Ramos (cell line): ENCODE results near the gene SYNJ2.

ENCODE experiments used
- in situ Hi-C: fragments of 300-500 bp; cut with MboI; formaldehyde crosslinking; loops from one replicate; pipeline ENCODE4 v1.14.3; 2022; ENCODE audit warnings: low sequenced_read_pairs; ENCODE audit not compliant: unreplicated experiment

SYNJ2 gene

DNA sequence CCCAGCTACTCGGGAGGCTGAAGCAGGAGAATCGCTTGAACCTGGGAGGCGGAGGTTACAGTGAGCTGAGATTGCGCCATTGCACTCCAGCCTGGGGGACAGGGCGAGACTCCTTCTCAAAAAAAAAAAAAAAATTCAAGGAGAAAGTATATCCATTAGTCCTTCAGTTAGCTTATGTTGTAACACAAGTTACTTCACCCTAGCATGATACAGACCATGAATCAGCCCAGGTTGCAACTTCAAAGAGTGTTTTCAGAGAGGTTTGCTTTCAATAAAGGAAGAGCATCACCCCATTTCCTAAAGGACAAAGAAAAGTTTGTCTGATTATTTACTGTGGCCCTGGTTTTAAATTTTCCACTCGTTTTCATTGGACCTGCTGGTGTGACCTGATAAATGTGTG, 113.4 kb downstream of the SYNJ2 start:
- in situ Hi-C loops = no loop called here

DNA sequence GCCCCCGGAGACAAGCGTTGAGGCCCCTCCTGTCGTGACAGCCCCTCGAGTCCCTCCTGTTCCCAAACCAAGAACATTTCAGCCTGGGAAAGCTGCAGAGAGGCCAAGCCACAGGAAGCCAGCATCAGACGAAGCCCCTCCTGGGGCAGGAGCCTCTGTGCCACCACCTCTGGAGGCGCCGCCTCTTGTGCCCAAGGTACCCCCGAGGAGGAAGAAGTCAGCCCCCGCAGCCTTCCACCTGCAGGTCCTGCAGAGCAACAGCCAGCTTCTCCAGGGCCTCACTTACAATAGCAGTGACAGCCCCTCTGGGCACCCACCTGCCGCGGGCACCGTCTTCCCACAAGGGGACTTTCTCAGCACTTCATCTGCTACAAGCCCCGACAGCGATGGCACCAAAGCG, 114.0 kb downstream of the SYNJ2 start:
- in situ Hi-C loops = no loop called here

DNA sequence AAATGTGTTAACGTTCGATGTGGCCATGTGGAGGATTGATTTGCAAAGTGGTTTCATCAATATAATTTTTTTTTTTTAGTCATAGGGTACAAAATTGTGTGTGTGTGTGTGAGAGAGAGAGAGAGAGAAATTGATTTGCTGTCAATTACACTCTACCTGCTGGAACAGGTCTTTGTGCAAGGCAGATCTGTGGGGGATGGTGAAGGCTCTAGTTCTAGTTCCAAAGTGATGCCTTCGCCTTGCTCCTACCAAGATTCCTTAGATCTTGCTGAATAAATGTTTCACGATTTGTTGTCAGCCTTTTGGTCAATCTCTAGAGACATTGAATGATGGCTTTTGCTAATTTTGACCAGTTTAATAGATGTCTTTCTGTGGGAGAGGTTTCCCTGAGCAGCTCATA, 121.6 kb downstream of the SYNJ2 start:
- in situ Hi-C loops = no loop called here

DNA sequence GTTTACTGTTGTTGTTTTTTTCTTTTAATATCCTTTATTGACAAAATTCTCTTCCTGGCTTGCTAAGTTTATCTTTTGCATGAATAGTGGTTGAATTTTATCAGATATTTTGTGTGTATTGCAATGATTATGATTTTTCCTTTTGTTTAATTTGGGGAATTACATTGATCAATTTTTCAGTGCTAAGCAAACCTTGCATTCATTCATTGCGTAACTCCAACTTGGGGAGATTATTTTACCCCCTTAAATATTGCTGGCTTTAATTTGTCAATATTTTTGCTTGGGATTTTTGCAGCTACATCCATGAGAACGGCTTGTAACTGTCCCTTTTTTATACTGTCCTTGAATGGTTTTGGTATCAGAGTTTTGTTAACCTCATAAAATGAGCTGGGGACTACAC, 123.0 kb downstream of the SYNJ2 start:
- in situ Hi-C loops = no loop called here

DNA sequence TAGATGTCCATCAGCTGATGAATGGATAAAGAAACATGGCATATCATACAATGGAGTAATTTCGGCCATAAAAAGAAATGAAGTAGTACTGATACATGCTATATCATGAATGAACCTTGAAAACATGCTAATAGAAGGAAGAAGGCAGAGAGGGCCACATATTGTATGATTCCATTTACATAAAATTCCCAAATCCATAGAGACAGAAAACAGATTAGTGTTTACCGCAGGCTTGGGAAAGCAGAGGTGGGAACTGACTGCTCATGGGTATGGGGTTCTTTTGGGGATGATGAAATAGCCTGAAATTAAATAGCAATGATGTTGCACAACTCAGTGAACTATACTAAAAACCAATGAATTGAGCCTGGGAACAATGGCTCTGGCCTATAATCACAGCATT, 128.1 kb downstream of the SYNJ2 start:
- in situ Hi-C loops = no loop called here

DNA sequence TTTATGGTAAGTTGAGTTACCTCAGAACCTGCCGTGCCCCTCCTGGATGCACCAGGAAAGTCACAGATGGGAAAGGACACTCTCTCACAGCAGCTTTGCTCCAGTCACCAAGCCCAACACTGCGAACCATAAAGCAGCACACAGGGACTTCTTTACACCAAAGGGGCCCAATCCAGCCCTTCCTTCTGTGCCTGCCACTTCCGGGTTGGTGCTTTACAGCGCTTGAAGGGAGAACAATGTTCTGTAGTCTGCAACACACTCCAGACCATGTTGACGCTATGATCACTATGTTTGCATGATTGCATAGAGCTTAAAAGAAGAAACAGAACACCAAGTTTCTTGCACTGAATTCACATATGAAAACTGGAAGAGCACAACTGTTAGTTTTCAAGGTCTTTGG, 129.3 kb downstream of the SYNJ2 start:
- in situ Hi-C loops = no loop called here

DNA sequence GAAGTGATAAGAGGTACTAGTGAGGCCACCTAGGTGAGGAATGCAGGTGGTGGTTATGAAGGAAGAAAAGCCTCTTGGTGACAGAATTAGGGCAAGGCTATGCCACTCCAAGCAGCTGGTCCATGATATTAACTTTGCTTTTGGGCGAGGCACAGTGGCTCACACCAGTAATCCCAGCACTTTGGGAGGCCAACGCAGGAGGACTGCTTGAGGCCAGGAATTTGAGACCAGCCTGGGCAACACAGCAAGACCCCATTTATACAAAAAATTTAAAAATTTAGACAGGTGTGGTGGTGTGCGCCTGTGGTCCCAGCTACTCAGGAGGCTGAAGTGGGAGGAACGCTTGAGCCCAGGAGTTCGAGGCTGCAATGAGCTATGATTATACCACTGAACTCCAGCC, 130.3 kb downstream of the SYNJ2 start:
- in situ Hi-C loops = no loop called here

DNA sequence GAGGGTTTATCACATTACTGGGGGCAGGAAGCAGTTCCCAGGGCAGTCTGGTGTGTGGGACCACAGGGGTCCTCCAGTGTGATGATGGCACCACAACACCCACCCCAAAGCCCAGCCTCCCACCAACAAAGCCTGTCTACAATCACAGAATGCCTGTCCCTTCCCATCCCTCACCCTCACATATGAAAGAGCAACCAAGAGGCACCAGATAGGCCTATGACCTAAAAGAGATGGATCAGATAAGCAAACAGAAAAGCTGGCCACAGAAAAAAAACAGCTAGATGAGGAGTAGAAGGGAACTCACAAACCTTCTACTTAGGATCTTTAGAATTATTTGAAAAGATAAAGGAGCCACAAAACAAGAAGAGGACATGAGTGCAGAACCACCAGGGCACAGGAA, 132.1 kb downstream of the SYNJ2 start:
- in situ Hi-C loops = no loop called here

DNA sequence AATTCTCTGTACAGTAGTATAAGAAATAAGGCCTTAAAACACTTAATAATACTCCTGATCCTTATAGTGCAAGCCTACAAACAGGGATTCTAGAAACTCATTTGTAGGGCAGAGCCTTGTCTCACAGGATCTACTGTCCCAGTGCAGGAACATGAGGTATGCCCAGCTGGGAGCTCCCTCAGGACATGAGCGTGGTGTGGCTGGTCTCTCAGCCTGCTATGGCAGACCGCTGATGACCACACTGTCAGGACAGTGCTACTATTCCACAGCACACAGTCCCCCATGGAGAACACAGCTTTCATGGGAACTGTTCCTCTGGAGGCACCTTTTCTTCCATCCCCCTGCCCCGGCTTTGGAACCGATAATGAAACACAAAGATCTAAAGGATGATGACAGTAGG, 133.4 kb downstream of the SYNJ2 start:
- in situ Hi-C loops = no loop called here

DNA sequence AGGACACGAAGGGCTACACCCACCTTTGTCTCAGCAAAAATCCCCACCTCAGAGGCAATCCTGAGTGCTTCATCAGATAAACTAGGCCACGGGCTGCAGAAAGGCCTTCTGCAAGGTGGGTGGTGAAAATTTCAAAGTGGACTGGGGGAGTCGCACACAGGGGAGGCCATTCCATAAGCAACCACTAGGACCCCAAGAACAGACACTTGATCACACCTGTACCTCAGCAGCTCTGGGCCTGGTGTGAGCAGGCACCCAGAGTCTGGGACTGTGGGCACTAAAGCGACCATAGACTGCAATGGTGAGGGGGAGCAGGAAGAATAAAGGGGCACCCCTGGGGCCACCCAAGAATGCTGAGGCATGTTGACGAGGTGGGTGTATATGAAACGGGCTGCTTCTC, 133.8 kb downstream of the SYNJ2 start:
- in situ Hi-C loops = no loop called here

DNA sequence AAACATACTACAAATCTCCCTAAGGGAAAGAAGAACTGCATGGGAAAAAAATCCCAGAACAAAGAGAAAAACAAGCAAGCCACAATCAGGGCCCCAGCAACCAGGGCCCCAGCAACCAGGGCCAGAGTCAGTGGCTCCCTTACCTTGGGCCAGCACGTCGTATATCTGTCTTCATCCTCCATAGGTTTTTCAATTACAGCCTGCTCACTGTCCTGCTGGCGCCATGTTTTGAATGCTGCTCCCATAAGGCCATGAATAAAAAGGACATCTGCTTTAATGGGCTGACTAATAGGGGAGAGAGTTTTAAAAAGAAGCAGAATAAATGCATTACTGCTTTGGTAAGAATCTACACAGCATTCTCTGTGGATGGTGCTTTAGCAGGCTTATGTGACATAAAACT, 137.2 kb downstream of the SYNJ2 start:
- in situ Hi-C loops = no loop called here

DNA sequence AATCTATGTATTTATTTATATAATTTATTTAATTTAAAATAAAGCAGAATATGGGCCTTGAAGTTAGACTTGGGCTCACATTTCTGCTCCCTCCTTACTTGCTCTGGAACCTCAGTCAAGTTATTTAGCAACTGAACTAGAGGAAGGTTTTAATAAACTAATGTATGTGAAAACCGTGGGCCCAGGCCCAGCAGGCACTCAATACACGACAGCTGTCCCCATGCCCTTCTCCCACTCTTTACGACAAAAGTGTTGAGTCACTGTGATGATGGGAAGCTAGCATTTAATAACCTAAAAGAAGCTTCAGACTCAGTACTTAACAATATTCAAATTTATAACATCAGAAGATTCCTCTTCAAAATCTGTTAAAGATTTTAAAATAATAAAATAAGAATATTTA, 139.7 kb downstream of the SYNJ2 start:
- in situ Hi-C loops = no loop called here

DNA sequence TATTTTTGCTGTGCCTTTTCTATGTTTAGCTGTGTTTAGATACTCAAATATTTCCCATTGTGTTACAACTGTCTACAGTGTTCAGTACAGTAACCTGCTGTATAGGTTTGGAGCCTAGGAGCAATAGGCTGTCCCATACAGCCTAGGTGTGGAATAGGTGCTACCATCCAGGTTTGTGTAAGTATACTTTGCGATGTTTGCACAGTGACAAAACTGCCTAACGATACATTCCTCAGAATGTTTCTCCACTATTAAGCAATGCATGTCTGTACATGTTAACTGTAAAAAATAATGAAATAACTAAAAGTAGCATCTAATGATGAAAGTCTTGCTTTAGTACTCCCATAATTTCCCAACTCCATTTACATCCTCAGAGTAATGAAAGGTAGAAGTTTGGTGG, 140.4 kb downstream of the SYNJ2 start:
- in situ Hi-C loops = no loop called here

DNA sequence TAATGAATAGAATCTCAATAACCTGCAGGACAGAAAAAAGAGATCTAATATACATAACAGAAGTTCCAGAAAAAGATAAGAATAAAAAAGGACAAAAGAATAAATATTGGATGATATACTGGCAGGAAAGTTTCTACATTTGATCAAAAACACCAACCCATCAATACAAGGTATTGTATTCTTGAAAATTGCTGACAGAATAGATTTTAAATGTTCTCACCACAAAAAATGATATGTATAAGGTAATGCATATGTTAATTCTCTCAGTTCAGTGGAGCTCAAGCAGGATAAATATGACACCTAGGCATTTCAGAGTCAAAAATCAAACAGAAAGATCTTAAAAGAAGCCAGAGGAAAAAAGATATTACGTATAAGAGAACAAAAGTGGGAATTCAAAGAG, 142.6 kb downstream of the SYNJ2 start:
- in situ Hi-C loops = no loop called here

DNA sequence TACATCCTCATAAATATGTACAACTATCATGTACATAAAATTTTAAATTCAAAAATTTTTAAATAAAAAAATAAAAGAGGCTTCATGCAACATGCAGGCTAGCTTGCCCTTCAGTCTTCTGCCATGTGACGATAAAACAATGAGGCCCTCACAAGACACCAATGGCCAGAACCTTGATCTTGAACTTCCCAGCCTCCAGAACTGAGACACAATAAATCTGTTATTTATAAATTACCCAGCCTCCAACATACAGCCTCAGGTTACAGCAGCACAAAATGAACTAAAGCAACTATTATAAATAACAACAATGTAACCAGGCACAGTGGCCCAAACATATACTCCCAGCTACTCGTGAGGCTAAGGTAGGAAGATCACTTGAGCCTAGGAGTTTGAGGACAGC, 143.6 kb downstream of the SYNJ2 start:
- in situ Hi-C loops = no loop called here

DNA sequence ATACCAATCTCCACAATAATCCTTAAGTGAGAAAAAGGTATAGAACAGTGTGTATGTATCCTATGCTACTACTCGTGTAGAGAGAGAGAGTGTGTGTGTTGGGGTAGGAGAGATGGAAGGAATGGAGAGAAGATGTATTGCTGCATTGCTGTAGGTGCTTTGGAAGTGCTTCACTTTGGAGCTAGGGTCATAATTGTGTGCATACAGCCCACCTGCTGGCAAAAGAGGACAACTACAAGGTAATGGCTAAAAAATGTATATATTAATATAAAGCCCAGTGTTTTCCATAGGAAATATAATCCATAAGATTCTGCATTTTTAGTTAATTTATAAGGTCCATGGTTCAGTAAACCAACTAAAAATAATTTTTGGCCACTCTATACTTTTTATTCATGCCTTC, 150.3 kb downstream of the SYNJ2 start:
- in situ Hi-C loops = no loop called here

DNA sequence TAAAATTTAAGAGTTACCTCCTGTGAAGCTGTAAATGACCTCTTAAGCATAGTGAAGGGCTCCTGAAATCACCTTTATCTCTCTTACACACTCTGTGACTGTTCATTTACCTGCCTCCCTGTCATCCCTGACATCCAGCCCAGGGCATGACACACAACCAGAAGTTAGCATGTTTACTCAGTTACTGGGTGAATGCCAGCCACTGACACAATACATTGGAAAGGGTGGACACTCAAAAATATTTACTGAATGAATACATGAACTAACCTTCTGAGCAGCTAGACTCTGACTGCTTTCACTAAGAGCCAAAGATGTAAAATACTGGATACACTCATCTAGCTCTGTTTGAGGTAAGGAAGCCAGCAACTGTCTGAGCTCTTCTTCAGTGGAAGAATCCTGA, 161.1 kb downstream of the SYNJ2 start:
- in situ Hi-C loops = no loop called here

DNA sequence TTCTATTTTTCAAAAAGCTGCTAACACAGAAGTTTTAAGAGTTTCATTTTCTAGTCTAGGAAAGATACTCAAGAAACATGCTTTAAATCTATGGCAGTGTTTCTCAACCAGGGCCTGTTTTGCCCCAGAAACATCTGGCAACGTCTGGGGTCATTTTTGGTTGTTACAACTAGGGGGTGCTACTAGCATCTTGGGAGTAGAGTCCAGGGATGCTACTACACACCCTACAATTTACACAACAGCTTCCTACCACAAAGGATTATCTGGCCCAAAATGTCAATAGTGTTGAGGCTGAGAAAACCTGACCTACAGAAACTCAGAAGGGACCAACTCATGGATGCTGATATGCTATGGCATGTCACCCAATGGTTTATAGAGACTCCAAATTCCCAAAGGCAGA, 162.0 kb downstream of the SYNJ2 start:
- in situ Hi-C loops = no loop called here
